ENCODE measurements around the gene CHST2. TPM values are rescaled to one million over a fixed set of nuclear protein-coding genes. Genes with fewer than 3 reads are reported as not detected.
A peak's percentile ranks its signal among the peaks of the same experiment; 100 is the strongest.

Gene CHST2
- polyA plus RNA-seq, 6 donors from 2014 or later, result 8.8 to 30.0 (median 15.9) TPM

DNA sequence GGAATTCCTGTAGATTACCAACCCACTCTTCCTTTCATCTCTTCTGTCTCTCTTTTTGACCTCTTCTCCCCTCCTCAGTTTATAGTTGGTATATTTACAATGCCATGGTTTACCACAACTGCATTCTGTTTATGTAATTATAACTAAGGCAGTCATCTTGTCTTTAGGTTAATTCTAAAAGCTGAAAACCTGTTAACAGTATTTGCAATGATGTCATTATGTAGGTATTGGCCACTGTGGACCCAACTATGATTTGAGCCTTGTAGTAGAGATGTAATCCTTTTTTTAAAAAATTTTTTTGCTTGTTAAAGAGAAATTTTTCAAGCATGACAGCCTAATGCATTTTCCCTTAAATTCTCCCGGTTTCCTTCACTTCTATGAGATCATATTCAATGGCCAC lies 30.7 kb upstream of the CHST2 start:
- peaks cover 0 to 5% (median 0%) of the 10 kb centered on the region in 7 donors for H3K9me3 Mint-ChIP-seq
- no peak for ATAC-seq (ENCODE audit: low read depth in 2 of 2)
- no peak overlapping the region for H3K4me3 Mint-ChIP-seq
- no peaks in the 10 kb centered on the region for H3K36me3 Mint-ChIP-seq
- no peak for DNase-seq
- H3K27ac Mint-ChIP-seq, result peak overlapping the region in 2 of 6 donors; percentile 27 to 41
- H3K4me1 Mint-ChIP-seq, result peaks cover 8 to 10% (median 8%) of the 10 kb centered on the region in 3 donors
- no peaks in the 10 kb centered on the region for H3K27me3 Mint-ChIP-seq

GRCh38 chr3:143089965-143090364 lies 29.6 kb upstream of the CHST2 start:
- peaks cover 2 to 4% (median 3%) of the 10 kb centered on the region in 3 donors for H3K4me1 Mint-ChIP-seq
- no peak overlapping the region for H3K4me3 Mint-ChIP-seq
- peaks cover 0 to 5% (median 0%) of the 10 kb centered on the region in 7 donors for H3K9me3 Mint-ChIP-seq
- no peak overlapping the region for H3K27ac Mint-ChIP-seq
- no peaks in the 10 kb centered on the region for H3K36me3 Mint-ChIP-seq
- ATAC-seq (ENCODE audit: low read depth in 2 of 2) (no peak), DNase-seq (no peak)
- no peaks in the 10 kb centered on the region for H3K27me3 Mint-ChIP-seq

- H3K4me3 Mint-ChIP-seq, result no peak overlapping the region
- ATAC-seq (ENCODE audit: low read depth in 2 of 2), result no peak
- H3K27me3 Mint-ChIP-seq, result no peaks in the 10 kb centered on the region
- no peaks in the 10 kb centered on the region for H3K36me3 Mint-ChIP-seq
- H3K9me3 Mint-ChIP-seq, result peaks cover 0 to 5% (median 0%) of the 10 kb centered on the region in 7 donors
- peak overlapping the region in 1 of 6 donors; percentile 45 for H3K27ac Mint-ChIP-seq
- no peak for DNase-seq
- H3K4me1 Mint-ChIP-seq, result no peaks in the 10 kb centered on the region
These were observed 29.1 kb upstream of the CHST2 start for GRCh38 chr3:143090486-143090885.

DNA sequence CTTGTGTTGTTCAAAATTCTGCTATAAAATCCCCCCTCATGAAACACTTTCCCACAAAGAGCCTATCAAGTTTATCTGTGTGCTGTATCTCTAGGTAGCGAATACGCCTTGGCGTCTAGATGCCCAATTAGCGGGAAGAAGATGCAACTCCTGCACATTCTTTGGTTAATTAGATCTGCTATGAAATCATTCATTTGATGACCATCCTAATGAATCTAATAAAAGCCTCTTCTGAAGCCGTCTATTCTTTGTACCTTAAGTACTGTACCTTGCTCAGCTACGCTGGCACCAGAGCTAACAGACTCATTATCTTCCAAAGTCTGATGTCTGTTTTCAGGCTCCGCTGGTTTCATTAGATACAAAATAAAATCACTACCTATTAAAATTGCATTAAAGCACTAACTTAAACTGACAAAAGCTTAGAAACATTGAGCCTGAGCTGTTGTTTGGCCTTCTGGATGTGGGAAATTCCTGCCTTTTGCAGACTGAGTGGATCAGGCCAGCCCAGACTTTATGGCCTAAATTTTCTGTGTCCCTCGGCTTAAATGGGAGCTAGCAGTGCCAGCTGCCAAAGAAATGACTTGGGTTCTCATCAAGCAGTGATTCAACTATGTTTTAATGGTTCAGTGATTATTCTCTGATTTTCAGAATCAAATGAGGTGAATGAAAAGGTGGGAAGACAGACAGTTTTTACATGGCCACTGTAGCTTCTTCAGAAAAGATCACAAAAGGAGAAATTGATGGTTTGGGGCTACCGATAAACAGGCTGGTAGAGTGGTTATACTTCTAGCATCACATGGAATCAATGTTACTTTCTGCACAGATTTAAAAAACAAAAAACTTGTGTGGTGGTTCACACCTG lies 28.4 kb upstream of the CHST2 start:
- Mint-ChIP-seq H3K27ac (no peak overlapping the region), H3K36me3 (no peaks in the 10 kb centered on the region), H3K9me3 (peaks cover 0 to 5% (median 1%) of the 10 kb centered on the region in 7 donors), H3K4me1 (no peaks in the 10 kb centered on the region), H3K4me3 (no peak overlapping the region), H3K27me3 (no peaks in the 10 kb centered on the region)
- ATAC-seq (ENCODE audit: low read depth in 2 of 2) (no peak), DNase-seq (no peak)

DNA sequence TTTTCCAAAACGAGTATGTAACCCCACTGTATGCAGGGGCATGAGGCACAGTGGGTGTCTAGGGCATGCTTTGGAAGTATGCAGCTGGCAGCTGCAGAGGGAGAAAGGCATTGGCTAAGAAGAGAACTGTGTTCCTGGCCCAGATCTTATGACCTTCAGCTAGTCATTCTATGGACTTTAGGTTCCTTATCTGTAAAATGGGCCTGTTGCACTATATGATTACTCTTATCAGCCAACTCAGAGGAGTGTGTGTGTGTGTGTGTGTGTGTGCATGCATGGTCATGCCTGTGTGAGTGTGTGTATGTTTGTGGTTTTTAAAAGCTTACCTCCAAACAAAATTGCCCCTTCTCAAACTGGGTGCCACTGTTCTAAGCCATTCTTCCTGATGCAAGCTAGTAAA lies 27.4 kb upstream of the CHST2 start:
- Mint-ChIP-seq H3K36me3 (no peaks in the 10 kb centered on the region), H3K9me3 (peaks cover 0 to 6% (median 3%) of the 10 kb centered on the region in 7 donors), H3K4me1 (no peaks in the 10 kb centered on the region), H3K4me3 (no peak overlapping the region), H3K27ac (no peak overlapping the region), H3K27me3 (no peaks in the 10 kb centered on the region)
- DNase-seq (no peak), ATAC-seq (ENCODE audit: low read depth in 2 of 2) (no peak)

GRCh38 chr3:143095813-143096212 lies 23.8 kb upstream of the CHST2 start:
- Mint-ChIP-seq H3K27ac (no peak overlapping the region), H3K9me3 (peaks cover 0 to 8% (median 2%) of the 10 kb centered on the region in 7 donors), H3K4me1 (no peaks in the 10 kb centered on the region), H3K36me3 (no peaks in the 10 kb centered on the region), H3K4me3 (no peak overlapping the region), H3K27me3 (peaks cover 7 to 14% (median 10%) of the 10 kb centered on the region in 3 donors)
- DNase-seq, result no peak
- no peak for ATAC-seq (ENCODE audit: low read depth in 2 of 2)

GRCh38 chr3:143098032-143098764 lies 21.4 kb upstream of the CHST2 start:
- Mint-ChIP-seq H3K4me1 (no peaks in the 10 kb centered on the region), H3K9me3 (peaks cover 0 to 9% (median 3%) of the 10 kb centered on the region in 7 donors), H3K36me3 (no peaks in the 10 kb centered on the region), H3K4me3 (no peak overlapping the region), H3K27me3 (peaks cover 11 to 25% (median 17%) of the 10 kb centered on the region in 3 donors), H3K27ac (no peak overlapping the region)
- DNase-seq, result no peak
- ATAC-seq (ENCODE audit: low read depth in 2 of 2), result no peak

DNA sequence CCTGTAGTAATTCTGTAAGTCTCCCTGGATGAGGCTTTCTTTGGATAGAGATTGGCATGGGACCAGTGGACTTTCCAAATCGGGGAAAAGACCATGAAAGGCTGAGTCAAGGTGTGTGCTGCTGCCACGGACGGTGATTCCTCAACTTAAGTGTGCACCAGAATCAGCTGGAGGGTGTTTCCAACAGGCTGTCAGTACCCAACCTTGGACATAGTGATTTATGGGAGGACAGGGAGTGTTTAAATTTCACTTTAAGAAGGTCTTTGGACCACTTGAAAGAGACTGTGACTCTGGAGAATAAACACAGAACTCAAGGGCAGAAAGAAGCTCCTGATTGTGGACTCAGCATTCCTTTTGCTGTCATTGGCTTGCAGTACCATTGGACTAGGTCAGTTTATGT lies 20.4 kb upstream of the CHST2 start:
- Mint-ChIP-seq H3K4me1 (no peaks in the 10 kb centered on the region), H3K27me3 (peaks cover 11 to 25% (median 17%) of the 10 kb centered on the region in 3 donors), H3K9me3 (peaks cover 0 to 15% (median 5%) of the 10 kb centered on the region in 7 donors), H3K36me3 (no peaks in the 10 kb centered on the region), H3K27ac (no peak overlapping the region), H3K4me3 (no peak overlapping the region)
- no peak for DNase-seq
- no peak for ATAC-seq (ENCODE audit: low read depth in 2 of 2)

- Mint-ChIP-seq H3K27me3 (peaks cover 11 to 25% (median 20%) of the 10 kb centered on the region in 3 donors), H3K9me3 (peaks cover 2 to 19% (median 10%) of the 10 kb centered on the region in 7 donors), H3K4me3 (no peak overlapping the region), H3K36me3 (peaks cover 0 to 5% of the 10 kb centered on the region in 2 donors), H3K4me1 (no peaks in the 10 kb centered on the region), H3K27ac (no peak overlapping the region)
- DNase-seq (no peak), ATAC-seq (ENCODE audit: low read depth in 2 of 2) (no peak)
These were observed 19.9 kb upstream of the CHST2 start for GRCh38 chr3:143099690-143100089.

GRCh38 chr3:143100451-143100850 lies 19.1 kb upstream of the CHST2 start:
- Mint-ChIP-seq H3K36me3 (peaks cover 0 to 10% of the 10 kb centered on the region in 2 donors), H3K9me3 (peaks cover 8 to 26% (median 18%) of the 10 kb centered on the region in 7 donors), H3K4me3 (no peak overlapping the region), H3K27me3 (peaks cover 11 to 25% (median 23%) of the 10 kb centered on the region in 3 donors), H3K27ac (no peak overlapping the region), H3K4me1 (no peaks in the 10 kb centered on the region)
- ATAC-seq (ENCODE audit: low read depth in 2 of 2) (no peak), DNase-seq (no peak)

- H3K4me3 Mint-ChIP-seq, result no peak overlapping the region
- H3K4me1 Mint-ChIP-seq, result no peaks in the 10 kb centered on the region
- H3K27me3 Mint-ChIP-seq, result peaks cover 11 to 25% (median 23%) of the 10 kb centered on the region in 3 donors
- DNase-seq (no peak), ATAC-seq (ENCODE audit: low read depth in 2 of 2) (no peak)
- peaks cover 0 to 22% of the 10 kb centered on the region in 2 donors for H3K36me3 Mint-ChIP-seq
- H3K9me3 Mint-ChIP-seq, result peaks cover 7 to 35% (median 28%) of the 10 kb centered on the region in 7 donors
- no peak overlapping the region for H3K27ac Mint-ChIP-seq
These were observed 17.7 kb upstream of the CHST2 start for GRCh38 chr3:143101792-143102381.

GRCh38 chr3:143103652-143104051 lies 15.9 kb upstream of the CHST2 start:
- peaks cover 0 to 22% of the 10 kb centered on the region in 2 donors for H3K36me3 Mint-ChIP-seq
- ATAC-seq (ENCODE audit: low read depth in 2 of 2) (no peak), DNase-seq (no peak)
- peaks cover 7 to 30% (median 28%) of the 10 kb centered on the region in 7 donors for H3K9me3 Mint-ChIP-seq
- no peak overlapping the region for H3K27ac Mint-ChIP-seq
- peaks cover 11 to 25% (median 23%) of the 10 kb centered on the region in 3 donors for H3K27me3 Mint-ChIP-seq
- H3K4me3 Mint-ChIP-seq, result no peak overlapping the region
- no peaks in the 10 kb centered on the region for H3K4me1 Mint-ChIP-seq

DNA sequence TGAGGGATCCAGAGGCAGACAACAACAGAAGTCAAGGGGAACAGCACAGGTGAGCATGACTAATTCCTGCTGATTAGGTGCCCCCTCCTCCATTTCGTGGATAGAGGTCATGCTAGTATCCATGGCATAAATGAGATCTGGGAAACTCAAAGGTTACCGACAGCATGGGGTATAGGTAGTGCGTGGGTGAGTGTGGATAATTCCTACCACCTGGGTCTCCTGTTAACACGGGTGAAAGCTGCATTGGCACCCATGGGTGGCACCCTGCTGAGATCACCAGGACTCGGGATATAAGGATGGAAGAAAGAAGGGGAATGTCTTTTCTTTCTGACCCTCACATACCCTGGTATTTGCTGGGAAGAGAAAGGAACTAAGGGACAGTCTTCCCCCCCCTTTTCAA lies 14.4 kb upstream of the CHST2 start:
- Mint-ChIP-seq H3K4me1 (no peaks in the 10 kb centered on the region), H3K36me3 (peaks cover 0 to 22% of the 10 kb centered on the region in 2 donors)

More for the DNA sequence above, 14.4 kb upstream of the CHST2 start:
- no peak for DNase-seq
- Mint-ChIP-seq H3K27me3 (peaks cover 4 to 14% (median 14%) of the 10 kb centered on the region in 3 donors), H3K9me3 (peaks cover 7 to 30% (median 28%) of the 10 kb centered on the region in 7 donors), H3K4me3 (no peak overlapping the region), H3K27ac (peak overlapping the region in 1 of 6 donors; percentile 38)
- no peak for ATAC-seq (ENCODE audit: low read depth in 2 of 2)
